ENCODE results near the gene PIK3C2B. TPM values are rescaled to one million over a fixed set of nuclear protein-coding genes. Genes with fewer than 3 reads are reported as not detected.
A peak's percentile ranks its signal among the peaks of the same experiment; 100 is the strongest.

The PIK3C2B gene
- total and polyA plus RNA-seq, 4 donors, result 11.9 to 37.6 (median 25.0) TPM

DNA sequence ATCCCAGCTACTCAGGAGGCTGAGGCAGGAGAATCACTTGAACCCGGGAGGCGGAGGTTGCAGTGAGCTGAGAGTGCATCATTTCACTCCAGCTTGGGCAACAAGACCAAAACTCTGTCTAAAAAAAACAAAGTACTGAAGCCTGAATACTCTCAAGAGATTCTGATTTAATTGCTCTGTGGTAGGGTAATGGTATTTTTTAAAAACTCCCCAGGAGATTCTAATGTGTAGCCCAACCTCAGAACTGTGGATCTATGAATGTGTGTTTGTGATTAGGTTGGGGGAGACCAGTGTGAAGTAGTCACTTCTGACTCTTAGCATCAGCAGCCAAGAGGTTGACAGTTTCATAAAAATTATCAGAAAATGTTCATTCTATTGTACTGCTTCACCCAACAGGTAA, 21.9 kb downstream of the PIK3C2B start:
- no peak overlapping the region for H3K4me3 ChIP-seq
- 95 to 97% methylated on average over 2 of the region's 2 CpGs for WGBS, 2 donors
- DNase-seq (no peak), ATAC-seq (ENCODE audit: insufficient read depth, low FRiP score) (no peak)
- TF ChIP-seq, protein P1, sequence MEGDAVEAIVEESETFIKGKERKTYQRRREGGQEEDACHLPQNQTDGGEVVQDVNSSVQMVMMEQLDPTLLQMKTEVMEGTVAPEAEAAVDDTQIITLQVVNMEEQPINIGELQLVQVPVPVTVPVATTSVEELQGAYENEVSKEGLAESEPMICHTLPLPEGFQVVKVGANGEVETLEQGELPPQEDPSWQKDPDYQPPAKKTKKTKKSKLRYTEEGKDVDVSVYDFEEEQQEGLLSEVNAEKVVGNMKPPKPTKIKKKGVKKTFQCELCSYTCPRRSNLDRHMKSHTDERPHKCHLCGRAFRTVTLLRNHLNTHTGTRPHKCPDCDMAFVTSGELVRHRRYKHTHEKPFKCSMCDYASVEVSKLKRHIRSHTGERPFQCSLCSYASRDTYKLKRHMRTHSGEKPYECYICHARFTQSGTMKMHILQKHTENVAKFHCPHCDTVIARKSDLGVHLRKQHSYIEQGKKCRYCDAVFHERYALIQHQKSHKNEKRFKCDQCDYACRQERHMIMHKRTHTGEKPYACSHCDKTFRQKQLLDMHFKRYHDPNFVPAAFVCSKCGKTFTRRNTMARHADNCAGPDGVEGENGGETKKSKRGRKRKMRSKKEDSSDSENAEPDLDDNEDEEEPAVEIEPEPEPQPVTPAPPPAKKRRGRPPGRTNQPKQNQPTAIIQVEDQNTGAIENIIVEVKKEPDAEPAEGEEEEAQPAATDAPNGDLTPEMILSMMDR (IDR thresholded peaks at IDR 0.05; ENCODE audit: control extremely low read depth, extremely low read depth), result no peak
- H3K27me3 ChIP-seq (ENCODE audit: control insufficient read depth in 3 of 3, insufficient read depth in 3 of 3, low read length in 2 of 3), result no peaks in the 10 kb centered on the region
- H3K4me1 ChIP-seq (ENCODE audit: control insufficient read depth in 5 of 5, insufficient read depth in 5 of 5, low read length in 5 of 5), result peaks cover 0 to 22% (median 12%) of the 10 kb centered on the region in 5 donors
- H3K27ac ChIP-seq (ENCODE audit: low read depth in 1 of 2, low read length in 1 of 2), result no peak overlapping the region
- H3K9ac ChIP-seq (ENCODE audit: insufficient read depth in 1 of 2, low read length in 2 of 2), result no peak overlapping the region
- peaks cover 0 to 10% (median 4%) of the 10 kb centered on the region in 4 donors for H3K36me3 ChIP-seq (ENCODE audit: control insufficient read depth in 4 of 4, insufficient read depth in 4 of 4, low read length in 4 of 4)
- H3K9me3 ChIP-seq (ENCODE audit: control insufficient read depth in 4 of 4, insufficient read depth in 3 of 4, low read length in 3 of 4), result no peaks in the 10 kb centered on the region

DNA sequence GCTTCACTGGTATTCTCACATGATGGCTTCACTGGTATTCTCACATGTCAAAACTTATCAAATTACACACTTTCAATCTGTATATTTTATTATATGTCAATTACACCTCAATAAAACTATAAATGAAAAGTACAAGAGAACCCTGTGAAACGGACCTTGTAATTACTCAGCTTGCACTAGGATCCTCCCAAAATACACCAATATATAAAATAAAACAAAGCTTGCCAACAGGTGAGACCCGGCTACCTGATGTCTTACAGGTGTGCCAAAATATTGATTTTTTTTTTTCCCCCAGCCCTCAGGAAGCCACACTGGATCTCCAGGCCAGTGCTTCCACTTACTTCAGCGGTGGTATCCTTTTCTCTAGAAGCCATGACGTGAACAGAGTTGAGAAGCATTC, 22.9 kb downstream of the PIK3C2B start:
- WGBS, 2 donors, result 92 to 98% methylated on average over 4 of the region's 4 CpGs
- ATAC-seq (ENCODE audit: insufficient read depth, low FRiP score) (no peak), DNase-seq (no peak)
- Histone ChIP-seq H3K36me3 (ENCODE audit: control insufficient read depth in 4 of 4, insufficient read depth in 4 of 4, low read length in 4 of 4) (peaks cover 0 to 12% (median 4%) of the 10 kb centered on the region in 4 donors), H3K9me3 (ENCODE audit: control insufficient read depth in 4 of 4, insufficient read depth in 3 of 4, low read length in 3 of 4) (no peaks in the 10 kb centered on the region), H3K9ac (ENCODE audit: insufficient read depth in 1 of 2, low read length in 2 of 2) (no peak overlapping the region), H3K27me3 (ENCODE audit: control insufficient read depth in 3 of 3, insufficient read depth in 3 of 3, low read length in 2 of 3) (no peaks in the 10 kb centered on the region), H3K4me3 (no peak overlapping the region), H3K4me1 (ENCODE audit: control insufficient read depth in 5 of 5, insufficient read depth in 5 of 5, low read length in 5 of 5) (peaks cover 0 to 17% (median 4%) of the 10 kb centered on the region in 5 donors), H3K27ac (ENCODE audit: low read depth in 1 of 2, low read length in 1 of 2) (no peak overlapping the region)
- TF ChIP-seq, protein P1 (IDR thresholded peaks at IDR 0.05; ENCODE audit: control extremely low read depth, extremely low read depth), result no peak

DNA sequence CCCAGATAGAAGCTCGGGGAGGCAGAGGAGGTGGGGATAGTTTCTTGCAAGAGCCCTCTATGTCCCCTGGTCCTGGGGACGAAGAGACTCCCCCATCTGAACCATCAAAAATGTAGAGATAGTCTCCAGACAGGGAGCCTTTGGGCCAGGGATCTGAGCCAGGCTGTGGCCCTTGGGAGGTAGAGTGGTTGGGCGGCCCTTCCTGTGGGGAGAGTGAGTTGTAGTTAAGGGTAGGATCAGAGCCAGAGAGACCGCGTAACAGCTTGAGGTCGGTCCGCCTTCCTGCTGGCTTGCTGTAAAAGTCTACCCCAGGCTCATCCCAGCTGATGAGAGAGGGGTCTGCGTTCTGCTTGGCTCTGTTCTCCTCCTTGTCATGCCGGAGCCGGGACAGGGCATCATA, 25.3 kb downstream of the PIK3C2B start:
- peaks cover 0 to 14% (median 4%) of the 10 kb centered on the region in 4 donors for H3K36me3 ChIP-seq (ENCODE audit: control insufficient read depth in 4 of 4, insufficient read depth in 4 of 4, low read length in 4 of 4)
- no peak overlapping the region for H3K9ac ChIP-seq (ENCODE audit: insufficient read depth in 1 of 2, low read length in 2 of 2)
- H3K4me1 ChIP-seq (ENCODE audit: control insufficient read depth in 5 of 5, insufficient read depth in 5 of 5, low read length in 5 of 5), result peaks cover 0 to 20% (median 10%) of the 10 kb centered on the region in 5 donors
- WGBS, 2 donors, result 87 to 90% methylated on average over 10 of the region's 10 CpGs
- no peak overlapping the region for H3K4me3 ChIP-seq
- no peak overlapping the region for H3K27ac ChIP-seq (ENCODE audit: low read depth in 1 of 2, low read length in 1 of 2)
- no peaks in the 10 kb centered on the region for H3K27me3 ChIP-seq (ENCODE audit: control insufficient read depth in 3 of 3, insufficient read depth in 3 of 3, low read length in 2 of 3)
- TF ChIP-seq, protein P1 (IDR thresholded peaks at IDR 0.05; ENCODE audit: control extremely low read depth, extremely low read depth), result no peak
- H3K9me3 ChIP-seq (ENCODE audit: control insufficient read depth in 4 of 4, insufficient read depth in 3 of 4, low read length in 3 of 4), result no peaks in the 10 kb centered on the region
- no peak for DNase-seq
- ATAC-seq (ENCODE audit: insufficient read depth, low FRiP score), result no peak

DNA sequence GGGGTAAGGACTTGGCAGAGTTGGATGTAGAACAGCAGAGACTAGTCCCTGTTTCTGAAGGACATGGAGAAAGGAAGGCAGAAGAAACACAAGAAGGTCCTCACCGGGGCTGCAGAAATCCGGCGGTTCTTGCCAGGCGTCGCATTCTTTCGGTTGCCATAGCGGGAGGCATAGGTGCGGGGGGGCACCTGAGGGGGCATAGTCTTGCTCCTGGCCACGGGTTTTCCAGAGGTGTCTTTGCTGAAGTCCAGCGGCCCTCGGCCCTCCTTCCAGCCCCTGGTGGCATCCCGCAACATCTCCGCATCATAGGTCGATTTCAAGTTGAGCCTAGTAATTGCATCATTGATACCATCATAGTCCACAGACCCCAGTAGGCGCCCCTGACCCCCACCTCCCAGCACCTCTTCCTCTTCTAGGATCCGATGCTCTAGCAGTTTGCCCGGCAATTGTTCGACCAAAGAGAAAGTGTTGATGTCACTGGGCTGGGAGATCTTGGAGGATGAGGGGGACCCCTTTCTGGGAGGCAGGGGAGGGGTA, 25.8 kb downstream of the PIK3C2B start:
- H3K27ac ChIP-seq (ENCODE audit: low read depth in 1 of 2, low read length in 1 of 2), result peak overlapping the region in 1 of 2 donors; percentile 58

More for the DNA sequence above, 25.8 kb downstream of the PIK3C2B start:
- Histone ChIP-seq H3K4me3 (no peak overlapping the region), H3K9ac (ENCODE audit: insufficient read depth in 1 of 2, low read length in 2 of 2) (no peak overlapping the region), H3K4me1 (ENCODE audit: control insufficient read depth in 5 of 5, insufficient read depth in 5 of 5, low read length in 5 of 5) (peaks cover 0 to 22% (median 11%) of the 10 kb centered on the region in 5 donors), H3K9me3 (ENCODE audit: control insufficient read depth in 4 of 4, insufficient read depth in 3 of 4, low read length in 3 of 4) (no peaks in the 10 kb centered on the region), H3K36me3 (ENCODE audit: control insufficient read depth in 4 of 4, insufficient read depth in 4 of 4, low read length in 4 of 4) (peaks cover 0 to 17% (median 4%) of the 10 kb centered on the region in 4 donors), H3K27me3 (ENCODE audit: control insufficient read depth in 3 of 3, insufficient read depth in 3 of 3, low read length in 2 of 3) (no peaks in the 10 kb centered on the region)
- WGBS, 2 donors, result 87 to 88% methylated on average over 18 of the region's 18 CpGs
- DNase-seq (no peak), ATAC-seq (ENCODE audit: insufficient read depth, low FRiP score) (no peak)
- TF ChIP-seq, protein P1 (IDR thresholded peaks at IDR 0.05; ENCODE audit: control extremely low read depth, extremely low read depth), result no peak

Data from lung (tissue), 12 donors.